ENCODE data around the gene SEMA6D. TPM values are rescaled to one million over a fixed set of nuclear protein-coding genes. Genes with fewer than 3 reads are reported as not detected.

SEMA6D gene
- total and polyA plus RNA-seq, 7 donors = 2.4 to 12.5 (median 6.4) TPM

- H3K9me3 ChIP-seq = no peaks in the 10 kb centered on the region
- intact Hi-C loops (cut with DNase I) = no loop called here
- no peaks in the 10 kb centered on the region for H3K36me3 ChIP-seq
- 44 to 64% methylated on average over 1 of the region's 1 CpG for WGBS, 2 donors
- no peaks in the 10 kb centered on the region for H3K4me1 ChIP-seq
- DNase-seq = no peak
- TF ChIP-seq POLR2AphosphoS5 (IDR thresholded peaks at IDR 0.05) = no peak
- H3K27ac ChIP-seq = no peak overlapping the region
- H3K27me3 ChIP-seq = no peaks in the 10 kb centered on the region
- no peak overlapping the region for H3K4me3 ChIP-seq
Observed at GRCh38 chr15:47811172-47811571, 93.9 kb downstream of the SEMA6D start.

GRCh38 chr15:47812470-47812999 lies 95.2 kb downstream of the SEMA6D start:
- intact Hi-C loops (cut with DNase I) = no loop called here
- H3K27ac ChIP-seq = no peak overlapping the region
- H3K36me3 ChIP-seq = no peaks in the 10 kb centered on the region
- WGBS, 2 donors = 67 to 90% methylated on average over 4 of the region's 4 CpGs
- H3K9me3 ChIP-seq = no peaks in the 10 kb centered on the region
- TF ChIP-seq EP300 (IDR thresholded peaks at IDR 0.05) (no peak), POLR2AphosphoS5 (IDR thresholded peaks at IDR 0.05) (no peak), CTCF (IDR thresholded peaks at IDR 0.05) (no peak)
- no peak for DNase-seq
- no peak overlapping the region for H3K4me3 ChIP-seq
- no peaks in the 10 kb centered on the region for H3K27me3 ChIP-seq
- no peaks in the 10 kb centered on the region for H3K4me1 ChIP-seq

GRCh38 chr15:47813748-47814384 lies 96.6 kb downstream of the SEMA6D start:
- Histone ChIP-seq H3K27me3 (no peaks in the 10 kb centered on the region), H3K36me3 (no peaks in the 10 kb centered on the region), H3K9me3 (no peaks in the 10 kb centered on the region), H3K4me1 (no peaks in the 10 kb centered on the region), H3K4me3 (no peak overlapping the region), H3K27ac (no peak overlapping the region)
- DNase-seq = no peak
- intact Hi-C loops (cut with DNase I) = no loop called here
- WGBS, 2 donors = 53 to 72% methylated on average over 5 of the region's 5 CpGs
- TF ChIP-seq POLR2AphosphoS5 (IDR thresholded peaks at IDR 0.05) = no peak
- no peak for TF ChIP-seq EP300 (IDR thresholded peaks at IDR 0.05)
- no peak for TF ChIP-seq POLR2A (IDR thresholded peaks at IDR 0.05)
- no peak for TF ChIP-seq CTCF (IDR thresholded peaks at IDR 0.05)

- WGBS, 2 donors = 91 to 95% methylated on average over 1 of the region's 1 CpG
- intact Hi-C loops (cut with DNase I) = no loop called here
- Histone ChIP-seq H3K9me3 (no peaks in the 10 kb centered on the region), H3K36me3 (no peaks in the 10 kb centered on the region), H3K27me3 (no peaks in the 10 kb centered on the region), H3K4me1 (peaks cover 0 to 6% (median 0%) of the 10 kb centered on the region in 4 donors), H3K27ac (no peak overlapping the region), H3K4me3 (no peak overlapping the region)
- TF ChIP-seq CTCF (IDR thresholded peaks at IDR 0.05) = no peak
- no peak for TF ChIP-seq EP300 (IDR thresholded peaks at IDR 0.05)
- no peak for TF ChIP-seq POLR2A (IDR thresholded peaks at IDR 0.05)
- TF ChIP-seq POLR2AphosphoS5 (IDR thresholded peaks at IDR 0.05) = no peak
- no peak for DNase-seq
Observed at GRCh38 chr15:47814620-47815019, 97.3 kb downstream of the SEMA6D start.

- Histone ChIP-seq H3K36me3 (no peaks in the 10 kb centered on the region), H3K4me1 (peaks cover 0 to 23% (median 6%) of the 10 kb centered on the region in 4 donors), H3K9me3 (no peaks in the 10 kb centered on the region), H3K4me3 (no peak overlapping the region), H3K27me3 (no peaks in the 10 kb centered on the region), H3K27ac (no peak overlapping the region)
- DNase-seq = no peak
- WGBS, 2 donors = 76 to 90% methylated on average over 5 of the region's 5 CpGs
- TF ChIP-seq POLR2AphosphoS5 (IDR thresholded peaks at IDR 0.05) (no peak), POLR2A (IDR thresholded peaks at IDR 0.05) (no peak), EP300 (IDR thresholded peaks at IDR 0.05) (no peak), CTCF (IDR thresholded peaks at IDR 0.05) (no peak)
- intact Hi-C loops (cut with DNase I) = no loop called here
Observed at GRCh38 chr15:47817969-47818548, 100.8 kb downstream of the SEMA6D start.

Measured in sigmoid colon (tissue), 7 donors.